GM12878 (cell line): ENCODE results near the gene FAAP24. TPM values are rescaled to one million over a fixed set of nuclear protein-coding genes. Genes with fewer than 3 reads are reported as not detected.
"Not testable (repeated sequence)": the region's sequence is repeated elsewhere in the genome, so short reads cannot be mapped to it uniquely, and the experiment has no call there.

Experiments
- ATAC-seq: fragments of 200-7000 bp; cut with Tn5 transposase; 3 replicates; pipeline ENCODE4 v1.9.1; 2020; ENCODE audit warnings: mild to moderate bottlenecking, moderate library complexity
- BruUV-seq: library from RNA; stranded (reverse); fragments of 400-500 nt; replicated peaks from 2 replicates; lab custom pipeline; 2021; lab: Mats Ljungman, UMichigan
- CTCF ChIA-PET: fragments of 300-600 bp; sonication (Branson Sonifier 250); formaldehyde crosslinking; extraction: SDS; loops from one replicate; lab custom pipeline; 2021; ENCODE audit warnings: inconsistent platforms; lab: Yijun Ruan, JAX
- POLR2A ChIA-PET: fragments of 350-600 bp; formaldehyde crosslinking; extraction: SDS; loops from one replicate; lab custom pipeline; 2021; ENCODE audit warnings: inconsistent platforms; lab: Charles Lee
- RAD21 ChIA-PET: fragments of 300-600 bp; sonication (Branson Sonifier 250); formaldehyde crosslinking; loops from one replicate; lab custom pipeline; 2023; ENCODE audit warnings: antibody characterized with exemption; ENCODE audit not compliant: unreplicated experiment; lab: Charles Lee
- SMC1A ChIA-PET: fragments of 300-600 bp; sonication (Branson Sonifier 250); formaldehyde crosslinking; loops from one replicate; lab custom pipeline; 2023; ENCODE audit not compliant: unreplicated experiment, uncharacterized antibody; lab: Charles Lee
- DNase-seq: peaks from one replicate; pipeline ENCODE4 v3.0.0-alpha.2; 2011; ENCODE audit warnings: low read depth, low spot score
- FAIRE-seq: peaks from 3 replicates; lab custom pipeline; 2011; peaks lifted over from hg19 to GRCh38; lab: Jason Lieb, UNC
- H2AFZ ChIP-seq: 2 replicates; pipeline ENCODE4 v1.6.0; 2011; ENCODE audit warnings: low read depth, low read length, control low read depth; ENCODE audit not compliant: control insufficient read depth
- H3K27ac ChIP-seq: 2 replicates; pipeline ENCODE4 v1.5.1; 2011; ENCODE audit warnings: control low read depth; ENCODE audit not compliant: control insufficient read depth, insufficient read depth
- H3K27me3 ChIP-seq, 2 experiments: replicated peaks in 1 of 2; 2 replicates each; pipeline versions ENCODE4 v1.6.0 to v1.6.1; 2011; ENCODE audit warnings: low read length in 1 of 2; ENCODE audit not compliant: control insufficient read depth in 2 of 2, insufficient read depth in 2 of 2
- H3K36me3 ChIP-seq, 2 experiments: 2 replicates each; pipeline ENCODE4 v1.5.1; 2011; ENCODE audit warnings: low read length in 1 of 2; ENCODE audit not compliant: control insufficient read depth in 2 of 2, insufficient read depth in 2 of 2
- H3K4me1 ChIP-seq: 2 replicates; pipeline ENCODE4 v1.6.1; 2011; ENCODE audit warnings: mild to moderate bottlenecking, low read length, moderate library complexity, mixed read lengths; ENCODE audit not compliant: control insufficient read depth, insufficient read depth
- H3K4me2 ChIP-seq: 2 replicates; pipeline ENCODE4 v1.6.0; 2011; ENCODE audit warnings: control low read depth; ENCODE audit not compliant: control insufficient read depth, insufficient read depth
- H3K4me3 ChIP-seq: fragments of 200-600 bp; sonication (generic); 2 replicates; pipeline ENCODE4 v1.5.1; 2016
- H3K79me2 ChIP-seq: 2 replicates; pipeline ENCODE4 v1.6.0; 2011; ENCODE audit warnings: low read length; ENCODE audit not compliant: control insufficient read depth, insufficient read depth
- H3K9ac ChIP-seq: 2 replicates; pipeline ENCODE4 v1.8.0; 2011; ENCODE audit warnings: low read length, control low read depth, mixed read lengths; ENCODE audit not compliant: control insufficient read depth, insufficient read depth
- H3K9me3 ChIP-seq: replicated peaks from 3 replicates; pipeline ENCODE4 v1.5.1; 2011; ENCODE audit warnings: mild to moderate bottlenecking, low read length; ENCODE audit not compliant: control insufficient read depth, insufficient read depth
- H4K20me1 ChIP-seq: 2 replicates; pipeline ENCODE4 v1.6.0; 2011; ENCODE audit not compliant: control insufficient read depth, insufficient read depth
- WGBS: methylation state at CpG from one replicate; pipeline ENCODE4 v1.1.6; 2016; ENCODE audit warnings: low lambda C conversion rate; ENCODE audit not compliant: insufficient replicate concordance, insufficient coverage; ENCODE audit errors: missing lambda C conversion rate; 5-methylcytosine and 5-hydroxymethylcytosine counted together
- in situ Hi-C: fragments of 300-500 bp; cut with MboI; formaldehyde crosslinking; loops from 9 replicates; pipeline ENCODE4 v1.14.3; 2018; ENCODE audit warnings: mixed read lengths
- intact Hi-C: fragments of 100-400 bp; cut with micrococcal nuclease; formaldehyde crosslinking; loops from one replicate; pipeline ENCODE4 v1.14.2; 2022; ENCODE audit not compliant: unreplicated experiment
- polyA plus RNA-seq, 11 experiments: library from polyadenylated mRNA; depleted of rRNA in 4 of 11; unstranded in 6 of 11; stranded (reverse) in 5 of 11; fragments of >200 nt; fragmentation: Nextera tagmentation in 4 of 11; fragmentation: Illumina TruSeq in 1 of 11; extraction: Ambion mirVana in 4 of 11; extraction: Trizol in 1 of 11; gene quantifications; 1 replicate in 1 of 11; 2 replicates in 10 of 11; pipeline versions ENCODE4 v1.2.1 to v1.2.3, GENCODE V29; 2011 to 2016; ENCODE audit warnings: inconsistent platforms in 2 of 11, missing spikeins in 2 of 11, low read depth in 1 of 11
- total RNA-seq, 4 experiments: library from RNA; depleted of rRNA in 3 of 4; stranded (reverse); fragments of >200 nt in 3 of 4; fragmentation: Illumina TruSeq in 1 of 4; extraction: Trizol in 1 of 4; gene quantifications; 2 replicates each; pipeline versions ENCODE4 v1.2.1 to v1.2.3, GENCODE V29; 2013 to 2021

Gene FAAP24
- total and polyA plus RNA-seq, 10 of the 15 experiments (the other 5 are each of a cell fraction or from before 2014, with no cell fraction given), result 6.4 to 17.4 (median 9.9) TPM

DNA sequence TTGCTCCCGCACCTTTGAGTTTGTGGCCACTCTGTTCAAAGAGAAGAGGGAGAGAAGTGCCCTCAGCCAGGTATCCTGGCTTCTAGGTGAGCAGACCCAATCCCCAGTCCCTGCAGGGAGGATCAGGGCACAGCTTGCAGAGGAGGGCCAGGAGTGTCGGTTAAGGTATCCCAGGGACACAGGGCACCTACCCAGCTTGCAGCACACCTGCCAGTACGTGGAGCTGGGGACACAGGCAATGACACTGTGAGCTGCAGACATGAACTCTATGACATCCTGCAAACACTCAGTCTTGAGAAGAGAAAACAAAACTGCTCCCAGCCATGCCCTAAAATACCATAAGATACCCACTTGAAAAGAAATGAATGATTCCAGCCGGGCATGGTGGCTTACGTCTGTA lies 54.6 kb downstream of the FAAP24 start:
- H3K27ac ChIP-seq, H3K9me3 ChIP-seq, POLR2A ChIA-PET, FAIRE-seq, H4K20me1 ChIP-seq, H3K4me1 ChIP-seq, H3K27me3 ChIP-seq, in situ Hi-C loops, H2AFZ ChIP-seq, H3K79me2 ChIP-seq, H3K9ac ChIP-seq, DNase-seq, SMC1A ChIA-PET, H3K36me3 ChIP-seq, CTCF ChIA-PET, H3K4me3 ChIP-seq, BruUV-seq, RAD21 ChIA-PET, H3K4me2 ChIP-seq, intact Hi-C loops, ATAC-seq: not testable (repeated sequence)
- 62% methylated on average over 5 of the region's 5 CpGs for WGBS

Other genes with a start within 250 kb of the FAAP24 start
- gene SLC7A9, start 102.5 kb upstream of the FAAP24 start, total RNA-seq (2014; rRNA removed), result 0.17 TPM in 1 of 2 replicates, not detected in the other
- gene SLC7A9, start 102.5 kb upstream of the FAAP24 start, total RNA-seq (2014; rRNA removed; fragmentation: Illumina TruSeq; extraction: Trizol), result not detected in 2 replicates
- 0.13 TPM in 1 of 2 replicates, not detected in the other for gene SLC7A9, start 102.5 kb upstream of the FAAP24 start, total RNA-seq (2021)
- gene SLC7A9, start 102.5 kb upstream of the FAAP24 start, polyA plus RNA-seq (2011; rRNA removed), result not detected in 2 replicates
- not detected in 2 replicates for gene SLC7A9, start 102.5 kb upstream of the FAAP24 start, polyA plus RNA-seq (2014; fragmentation: Illumina TruSeq; extraction: Trizol)
- gene SLC7A9, start 102.5 kb upstream of the FAAP24 start, polyA plus RNA-seq (2014; fragmentation: Nextera tagmentation; extraction: Ambion mirVana), result not detected
- gene SLC7A9, start 102.5 kb upstream of the FAAP24 start, polyA plus RNA-seq (2014; rRNA removed), result not detected in 2 replicates
- gene SLC7A9, start 102.5 kb upstream of the FAAP24 start, polyA plus RNA-seq (2016; fragmentation: Nextera tagmentation; extraction: Ambion mirVana), result not detected
- 6.0 and 6.3 TPM in 2 replicates for gene CEP89, start 284 bp upstream of the FAAP24 start, total RNA-seq (2014; rRNA removed)
- gene CEP89, start 284 bp upstream of the FAAP24 start, total RNA-seq (2014; rRNA removed; fragmentation: Illumina TruSeq; extraction: Trizol), result 7.3 and 7.6 TPM in 2 replicates
- gene CEP89, start 284 bp upstream of the FAAP24 start, total RNA-seq (2021), result 11.9 and 15.2 TPM in 2 replicates
- 6.2 and 8.3 TPM in 2 replicates for gene CEP89, start 284 bp upstream of the FAAP24 start, polyA plus RNA-seq (2011; rRNA removed)
- 9.5 and 12.5 TPM in 2 replicates for gene CEP89, start 284 bp upstream of the FAAP24 start, polyA plus RNA-seq (2014; fragmentation: Illumina TruSeq; extraction: Trizol)
- 1 to 10 TPM; 7.9 to 8.7 TPM for gene CEP89, start 284 bp upstream of the FAAP24 start, polyA plus RNA-seq (2014; fragmentation: Nextera tagmentation; extraction: Ambion mirVana)
- 9.2 and 11.8 TPM in 2 replicates for gene CEP89, start 284 bp upstream of the FAAP24 start, polyA plus RNA-seq (2014; rRNA removed)
- gene CEP89, start 284 bp upstream of the FAAP24 start, polyA plus RNA-seq (2016; fragmentation: Nextera tagmentation; extraction: Ambion mirVana), result 10 to 100 TPM; 16.8 to 19.3 TPM
- gene RHPN2, start 92.6 kb downstream of the FAAP24 start, total RNA-seq (2014; rRNA removed), result 3.6 and 4.6 TPM in 2 replicates
- gene RHPN2, start 92.6 kb downstream of the FAAP24 start, total RNA-seq (2014; rRNA removed; fragmentation: Illumina TruSeq; extraction: Trizol), result 3.8 and 4.3 TPM in 2 replicates
- gene RHPN2, start 92.6 kb downstream of the FAAP24 start, total RNA-seq (2021), result 3.6 and 4.5 TPM in 2 replicates
- 5.4 and 6.3 TPM in 2 replicates for gene RHPN2, start 92.6 kb downstream of the FAAP24 start, polyA plus RNA-seq (2011; rRNA removed)
- gene RHPN2, start 92.6 kb downstream of the FAAP24 start, polyA plus RNA-seq (2014; fragmentation: Illumina TruSeq; extraction: Trizol), result 7.4 and 10.8 TPM in 2 replicates
- gene RHPN2, start 92.6 kb downstream of the FAAP24 start, polyA plus RNA-seq (2014; fragmentation: Nextera tagmentation; extraction: Ambion mirVana), result 1 to 10 TPM in 1 of 2 experiments, under 1 TPM in 1; 0.71 to 1.8 TPM
- 3.5 TPM in 2 replicates for gene RHPN2, start 92.6 kb downstream of the FAAP24 start, polyA plus RNA-seq (2014; rRNA removed)
- 1 to 10 TPM; 3.1 to 3.3 TPM for gene RHPN2, start 92.6 kb downstream of the FAAP24 start, polyA plus RNA-seq (2016; fragmentation: Nextera tagmentation; extraction: Ambion mirVana)
- 5.9 and 6.6 TPM in 2 replicates for gene GPATCH1, start 108.9 kb downstream of the FAAP24 start, total RNA-seq (2014; rRNA removed)
- 6.5 and 7.2 TPM in 2 replicates for gene GPATCH1, start 108.9 kb downstream of the FAAP24 start, total RNA-seq (2014; rRNA removed; fragmentation: Illumina TruSeq; extraction: Trizol)
- gene GPATCH1, start 108.9 kb downstream of the FAAP24 start, total RNA-seq (2021), result 5.7 and 7.2 TPM in 2 replicates
- gene GPATCH1, start 108.9 kb downstream of the FAAP24 start, polyA plus RNA-seq (2011; rRNA removed), result 7.0 and 7.8 TPM in 2 replicates
- gene GPATCH1, start 108.9 kb downstream of the FAAP24 start, polyA plus RNA-seq (2014; fragmentation: Illumina TruSeq; extraction: Trizol), result 7.2 and 8.4 TPM in 2 replicates
- gene GPATCH1, start 108.9 kb downstream of the FAAP24 start, polyA plus RNA-seq (2014; fragmentation: Nextera tagmentation; extraction: Ambion mirVana), result 1 to 10 TPM; 4.5 to 5.3 TPM
- 5.9 and 6.3 TPM in 2 replicates for gene GPATCH1, start 108.9 kb downstream of the FAAP24 start, polyA plus RNA-seq (2014; rRNA removed)
- 1 to 10 TPM; 8.0 to 9.6 TPM for gene GPATCH1, start 108.9 kb downstream of the FAAP24 start, polyA plus RNA-seq (2016; fragmentation: Nextera tagmentation; extraction: Ambion mirVana)
- not detected in 2 replicates for gene WDR88, start 159.9 kb downstream of the FAAP24 start, total RNA-seq (2014; rRNA removed)
- gene WDR88, start 159.9 kb downstream of the FAAP24 start, total RNA-seq (2014; rRNA removed; fragmentation: Illumina TruSeq; extraction: Trizol), result not detected in 2 replicates
- gene WDR88, start 159.9 kb downstream of the FAAP24 start, total RNA-seq (2021), result not detected in 2 replicates
- not detected in 2 replicates for gene WDR88, start 159.9 kb downstream of the FAAP24 start, polyA plus RNA-seq (2011; rRNA removed)
- gene WDR88, start 159.9 kb downstream of the FAAP24 start, polyA plus RNA-seq (2014; fragmentation: Illumina TruSeq; extraction: Trizol), result not detected in 2 replicates
- gene WDR88, start 159.9 kb downstream of the FAAP24 start, polyA plus RNA-seq (2014; fragmentation: Nextera tagmentation; extraction: Ambion mirVana), result not detected
- not detected in 2 replicates for gene WDR88, start 159.9 kb downstream of the FAAP24 start, polyA plus RNA-seq (2014; rRNA removed)
- gene WDR88, start 159.9 kb downstream of the FAAP24 start, polyA plus RNA-seq (2016; fragmentation: Nextera tagmentation; extraction: Ambion mirVana), result under 1 TPM; 0.19 to 0.34 TPM
- 2.3 and 3.0 TPM in 2 replicates for gene LRP3, start 222.1 kb downstream of the FAAP24 start, total RNA-seq (2014; rRNA removed)
- gene LRP3, start 222.1 kb downstream of the FAAP24 start, total RNA-seq (2014; rRNA removed; fragmentation: Illumina TruSeq; extraction: Trizol), result 0.55 and 0.81 TPM in 2 replicates
- gene LRP3, start 222.1 kb downstream of the FAAP24 start, total RNA-seq (2021), result 2.8 and 3.2 TPM in 2 replicates
- 0.13 and 0.48 TPM in 2 replicates for gene LRP3, start 222.1 kb downstream of the FAAP24 start, polyA plus RNA-seq (2011; rRNA removed)
- gene LRP3, start 222.1 kb downstream of the FAAP24 start, polyA plus RNA-seq (2014; fragmentation: Illumina TruSeq; extraction: Trizol), result 0.31 TPM in 1 of 2 replicates, not detected in the other
- gene LRP3, start 222.1 kb downstream of the FAAP24 start, polyA plus RNA-seq (2014; fragmentation: Nextera tagmentation; extraction: Ambion mirVana), result not detected
- gene LRP3, start 222.1 kb downstream of the FAAP24 start, polyA plus RNA-seq (2014; rRNA removed), result 2.9 and 4.2 TPM in 2 replicates
- under 1 TPM; 0.12 to 0.26 TPM for gene LRP3, start 222.1 kb downstream of the FAAP24 start, polyA plus RNA-seq (2016; fragmentation: Nextera tagmentation; extraction: Ambion mirVana)